CD4-positive, alpha-beta T cell treated with Interleukin-12 subunit alpha and Interleukin-12 subunit beta, for 1 hour (primary cell): ENCODE results near the gene ACER3.
"Not testable (repeated sequence)": the region's sequence is repeated elsewhere in the genome, so short reads cannot be mapped to it uniquely, and the experiment has no call there.

Experiments used
- DNase-seq: peaks from one replicate; pipeline ENCODE4 v3.0.0-alpha.2; 2020

ACER3 gene

GRCh38 chr11:76837696-76838677 lies 22.7 kb upstream of the ACER3 start:
- no peak for DNase-seq

- DNase-seq, result no peak
Observed at GRCh38 chr11:76838678-76839068, 22.0 kb upstream of the ACER3 start.

- DNase-seq, result no peak
Observed at GRCh38 chr11:76839311-76839710, 21.4 kb upstream of the ACER3 start.

GRCh38 chr11:76841923-76842452 lies 18.7 kb upstream of the ACER3 start:
- no peak for DNase-seq

- no peak for DNase-seq
Observed at GRCh38 chr11:76843907-76844306, 16.8 kb upstream of the ACER3 start.

GRCh38 chr11:76844511-76844910 lies 16.2 kb upstream of the ACER3 start:
- DNase-seq, result no peak

GRCh38 chr11:76845069-76845468 lies 15.6 kb upstream of the ACER3 start:
- DNase-seq, result no peak

- DNase-seq, result no peak
Observed at GRCh38 chr11:76846441-76846840, 14.3 kb upstream of the ACER3 start.

GRCh38 chr11:76849376-76849775 lies 11.3 kb upstream of the ACER3 start:
- no peak for DNase-seq

GRCh38 chr11:76850130-76850529 lies 10.6 kb upstream of the ACER3 start:
- DNase-seq, result no peak

GRCh38 chr11:76850815-76851214 lies 9.9 kb upstream of the ACER3 start:
- no peak for DNase-seq

- DNase-seq, result no peak
Observed at GRCh38 chr11:76854709-76855108, 6.0 kb upstream of the ACER3 start.

- not testable (repeated sequence) for DNase-seq
Observed at GRCh38 chr11:76855670-76856069, 5.0 kb upstream of the ACER3 start.

GRCh38 chr11:76856106-76856505 lies 4.6 kb upstream of the ACER3 start:
- no peak for DNase-seq

- DNase-seq, result no peak
Observed at GRCh38 chr11:76856571-76856970, 4.1 kb upstream of the ACER3 start.

- no peak for DNase-seq
Observed at GRCh38 chr11:76857781-76858410, 2.8 kb upstream of the ACER3 start.

- no peak for DNase-seq
Observed at GRCh38 chr11:76859708-76860227, 950 bp upstream of the ACER3 start.

- DNase-seq, result no peak
Observed at GRCh38 chr11:76861490-76861953, 804 bp downstream of the ACER3 start.

- not testable (repeated sequence) for DNase-seq
Observed at GRCh38 chr11:76862794-76863193, 2.1 kb downstream of the ACER3 start.

- no peak for DNase-seq
Observed at GRCh38 chr11:76863196-76863777, 2.6 kb downstream of the ACER3 start.

GRCh38 chr11:76872959-76873827 lies 12.5 kb downstream of the ACER3 start:
- DNase-seq, result no peak

- no peak for DNase-seq
Observed at GRCh38 chr11:76878014-76878413, 17.3 kb downstream of the ACER3 start.
